DOHH2 (cell line): ENCODE results near the gene PTPN2.

Experiments
- EZH2phosphoT487 ChIP-seq: fragments of 200-600 bp; sonication (generic); IDR thresholded peaks from 2 replicates; pipeline ENCODE4 v1.6.1; 2017; ENCODE audit warnings: borderline replicate concordance, mild to moderate bottlenecking, antibody characterized with exemption, low read length, moderate library complexity, mixed read lengths
- TF ChIP-seq, protein P1 (sequence below): fragments of 200-600 bp; sonication (generic); IDR thresholded peaks from one replicate; pipeline ENCODE4 v1.5.1; 2014; ENCODE audit warnings: antibody characterized with exemption, mild to moderate bottlenecking, low read depth, low read length; ENCODE audit not compliant: poor library complexity, severe bottlenecking

DNA sequence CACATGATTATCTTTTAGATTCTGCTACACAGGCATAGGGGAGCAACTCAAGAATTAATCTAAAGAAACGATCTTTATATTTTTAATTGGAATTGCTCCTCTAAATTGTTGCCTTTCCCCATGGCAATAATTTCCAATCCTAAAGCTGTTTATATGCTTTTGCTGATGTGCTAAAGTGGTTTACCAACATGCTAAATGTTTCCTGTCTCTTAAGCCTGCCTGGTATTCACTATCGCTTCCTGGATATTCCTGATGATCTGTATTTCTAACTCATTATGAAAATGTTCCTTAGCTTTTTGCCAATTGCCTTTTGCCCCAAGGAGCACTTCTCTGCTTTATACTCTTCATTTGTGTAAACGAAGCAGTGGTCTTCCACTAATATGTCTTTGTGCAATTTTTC is 65.8 kb downstream of the PTPN2 start:
- TF ChIP-seq, protein P1, sequence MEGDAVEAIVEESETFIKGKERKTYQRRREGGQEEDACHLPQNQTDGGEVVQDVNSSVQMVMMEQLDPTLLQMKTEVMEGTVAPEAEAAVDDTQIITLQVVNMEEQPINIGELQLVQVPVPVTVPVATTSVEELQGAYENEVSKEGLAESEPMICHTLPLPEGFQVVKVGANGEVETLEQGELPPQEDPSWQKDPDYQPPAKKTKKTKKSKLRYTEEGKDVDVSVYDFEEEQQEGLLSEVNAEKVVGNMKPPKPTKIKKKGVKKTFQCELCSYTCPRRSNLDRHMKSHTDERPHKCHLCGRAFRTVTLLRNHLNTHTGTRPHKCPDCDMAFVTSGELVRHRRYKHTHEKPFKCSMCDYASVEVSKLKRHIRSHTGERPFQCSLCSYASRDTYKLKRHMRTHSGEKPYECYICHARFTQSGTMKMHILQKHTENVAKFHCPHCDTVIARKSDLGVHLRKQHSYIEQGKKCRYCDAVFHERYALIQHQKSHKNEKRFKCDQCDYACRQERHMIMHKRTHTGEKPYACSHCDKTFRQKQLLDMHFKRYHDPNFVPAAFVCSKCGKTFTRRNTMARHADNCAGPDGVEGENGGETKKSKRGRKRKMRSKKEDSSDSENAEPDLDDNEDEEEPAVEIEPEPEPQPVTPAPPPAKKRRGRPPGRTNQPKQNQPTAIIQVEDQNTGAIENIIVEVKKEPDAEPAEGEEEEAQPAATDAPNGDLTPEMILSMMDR: no peak
- TF ChIP-seq EZH2phosphoT487: no peak
